ENCODE results near the gene NUMB.
"Not testable (repeated sequence)": the region's sequence is repeated elsewhere in the genome, so short reads cannot be mapped to it uniquely, and the experiment has no call there.

The NUMB gene

GRCh38 chr14:73465823-73466532, 7.6 kb upstream of the NUMB start:
- no peak for DNase-seq (ENCODE audit: low spot score)

GRCh38 chr14:73463411-73463810, 5.1 kb upstream of the NUMB start:
- no peak for DNase-seq (ENCODE audit: low spot score)

- no peak for DNase-seq (ENCODE audit: low spot score)
Measured at GRCh38 chr14:73462815-73463214, 4.5 kb upstream of the NUMB start.

- no peak for DNase-seq (ENCODE audit: low spot score)
Measured at GRCh38 chr14:73462048-73462715, 3.8 kb upstream of the NUMB start.

GRCh38 chr14:73461478-73462047, 3.2 kb upstream of the NUMB start:
- DNase-seq (ENCODE audit: low spot score): no peak

GRCh38 chr14:73460691-73461127, 2.4 kb upstream of the NUMB start:
- no peak for DNase-seq (ENCODE audit: low spot score)

- no peak for DNase-seq (ENCODE audit: low spot score)
Measured at GRCh38 chr14:73459959-73460358, 1.6 kb upstream of the NUMB start.

- no peak for DNase-seq (ENCODE audit: low spot score)
Measured at GRCh38 chr14:73457924-73458182, 493 bp downstream of the NUMB start.

- no peak for DNase-seq (ENCODE audit: low spot score)
Measured at GRCh38 chr14:73457041-73457923, 1.1 kb downstream of the NUMB start.

GRCh38 chr14:73455294-73455693, 3.1 kb downstream of the NUMB start:
- no peak for DNase-seq (ENCODE audit: low spot score)

GRCh38 chr14:73452341-73453186, 5.8 kb downstream of the NUMB start:
- DNase-seq (ENCODE audit: low spot score): no peak

GRCh38 chr14:73443758-73444157, 14.6 kb downstream of the NUMB start:
- DNase-seq (ENCODE audit: low spot score): no peak

- no peak for DNase-seq (ENCODE audit: low spot score)
Measured at GRCh38 chr14:73441286-73441685, 17.1 kb downstream of the NUMB start.

- DNase-seq (ENCODE audit: low spot score): no peak
Measured at GRCh38 chr14:73438993-73439392, 19.4 kb downstream of the NUMB start.

- no peak for DNase-seq (ENCODE audit: low spot score)
Measured at GRCh38 chr14:73437206-73437605, 21.1 kb downstream of the NUMB start.

GRCh38 chr14:73432124-73432523, 26.2 kb downstream of the NUMB start:
- no peak for DNase-seq (ENCODE audit: low spot score)

- no peak for DNase-seq (ENCODE audit: low spot score)
Measured at GRCh38 chr14:73428353-73428824, 30.0 kb downstream of the NUMB start.

- no peak for DNase-seq (ENCODE audit: low spot score)
Measured at GRCh38 chr14:73427516-73428264, 30.7 kb downstream of the NUMB start.

GRCh38 chr14:73426877-73427276, 31.5 kb downstream of the NUMB start:
- DNase-seq (ENCODE audit: low spot score): no peak

- DNase-seq (ENCODE audit: low spot score): no peak
Measured at GRCh38 chr14:73424453-73424852, 33.9 kb downstream of the NUMB start.

GRCh38 chr14:73423092-73423491, 35.3 kb downstream of the NUMB start:
- not testable (repeated sequence) for DNase-seq (ENCODE audit: low spot score)

All from ecto neural progenitor cell (in vitro differentiated cells).